Measurements from ENCODE around the gene RPGRIP1.
"Not testable (repeated sequence)": the region's sequence is repeated elsewhere in the genome, so short reads cannot be mapped to it uniquely, and the experiment has no call there.

RPGRIP1 gene

DNA sequence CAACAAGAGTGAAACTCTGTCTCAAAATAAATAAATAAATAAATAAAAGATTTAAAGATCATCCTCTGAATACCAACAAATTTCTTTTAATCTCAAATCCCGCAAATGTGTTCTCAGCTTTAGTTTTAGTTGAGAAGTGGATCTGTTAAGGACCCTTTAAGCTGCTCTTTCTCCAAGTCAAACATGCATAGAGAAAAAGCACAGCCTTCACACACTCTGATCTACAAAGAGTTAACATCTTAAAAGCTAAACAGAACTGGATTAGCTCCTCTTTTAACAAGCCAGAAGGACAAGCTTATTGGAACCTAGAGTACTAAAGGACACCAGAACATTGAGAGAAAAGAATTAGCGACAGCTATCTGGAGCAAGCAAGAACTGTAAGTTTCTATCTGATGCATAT lies at the start of gene RPGRIP1:
Gene RPGRIP1, plus strand, starts transcription at position 301 of the 400 bp plus-strand sequence. CDS start 7,894 bp downstream, outside the sequence.
- no peak for DNase-seq

DNA sequence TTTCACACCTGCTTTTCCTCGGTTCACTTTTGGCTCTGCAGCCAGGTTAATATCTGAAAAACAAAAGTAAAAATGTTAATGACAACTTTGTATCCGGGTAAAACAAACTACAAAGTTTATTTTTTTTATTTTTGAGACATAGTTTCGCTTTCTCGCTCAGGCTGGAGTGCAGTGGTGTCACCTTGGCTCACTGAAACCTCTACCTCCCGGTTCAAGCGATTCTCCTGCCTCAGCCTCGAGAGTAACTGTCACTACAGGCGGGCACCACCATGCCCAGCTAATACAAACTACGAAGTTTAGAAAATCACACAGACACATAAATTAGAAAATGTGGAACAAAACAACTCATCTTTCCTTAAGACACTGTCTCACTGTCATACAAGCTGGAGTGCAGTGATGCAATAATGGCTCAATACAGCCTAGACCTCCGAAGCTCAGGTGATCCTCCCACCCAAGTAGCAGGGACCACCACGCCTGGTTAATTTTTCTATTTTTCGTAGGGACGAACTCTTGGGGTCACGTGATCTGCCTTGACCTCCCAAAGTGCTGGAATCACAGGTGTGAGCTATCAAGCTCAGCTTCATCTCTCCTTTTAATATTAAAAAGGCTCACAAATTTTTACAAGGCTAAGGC lies 48.7 kb upstream of the RPGRIP1 start:
- no peak for DNase-seq

DNA sequence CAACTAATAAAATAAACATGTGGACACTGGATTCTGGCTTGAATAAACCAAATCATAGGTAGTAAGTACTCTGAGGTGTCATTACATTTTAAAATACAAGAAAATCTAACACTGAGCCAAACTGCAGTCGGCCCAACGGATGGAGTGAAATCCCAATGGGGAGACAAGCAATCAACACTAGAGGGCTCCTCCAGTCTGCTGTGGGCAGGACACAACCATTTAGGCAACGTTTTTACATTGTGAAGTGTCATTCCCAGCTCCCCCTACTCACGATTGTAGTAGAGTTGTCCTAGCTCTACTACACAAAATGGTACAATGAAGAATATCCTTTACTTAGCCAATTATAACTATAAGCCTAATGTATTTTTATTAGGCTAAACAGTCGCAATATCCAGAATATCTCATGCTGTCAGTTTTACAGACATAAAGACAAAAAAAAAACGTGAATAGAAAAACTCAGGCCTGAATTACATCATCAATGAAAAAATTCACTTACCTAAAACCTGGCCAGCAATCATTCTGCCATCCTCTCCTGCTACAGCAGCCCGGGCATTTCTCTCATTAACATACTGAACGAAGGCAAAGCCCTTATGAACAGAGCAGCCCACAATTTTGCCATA lies 46.3 kb upstream of the RPGRIP1 start:
- DNase-seq: no peak

DNA sequence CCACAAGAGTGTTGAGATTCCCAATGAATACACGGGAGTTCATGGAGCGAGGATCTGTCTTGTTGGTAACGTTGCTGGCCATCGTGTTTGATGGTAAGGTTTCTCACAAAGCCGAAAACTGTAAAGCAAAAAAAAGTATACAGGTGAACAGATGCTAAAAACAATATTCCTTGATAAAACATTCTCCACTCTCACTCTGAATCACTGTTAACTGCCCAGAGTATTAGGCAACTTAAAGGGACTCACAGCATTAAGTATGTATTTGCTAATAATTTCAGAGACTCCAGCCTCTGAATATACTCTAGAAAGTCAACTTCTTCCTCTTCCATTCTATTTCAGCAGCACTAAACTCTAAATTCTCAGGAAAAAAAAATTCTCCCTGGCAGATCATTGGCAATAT lies 45.8 kb upstream of the RPGRIP1 start:
- DNase-seq: no peak

DNA sequence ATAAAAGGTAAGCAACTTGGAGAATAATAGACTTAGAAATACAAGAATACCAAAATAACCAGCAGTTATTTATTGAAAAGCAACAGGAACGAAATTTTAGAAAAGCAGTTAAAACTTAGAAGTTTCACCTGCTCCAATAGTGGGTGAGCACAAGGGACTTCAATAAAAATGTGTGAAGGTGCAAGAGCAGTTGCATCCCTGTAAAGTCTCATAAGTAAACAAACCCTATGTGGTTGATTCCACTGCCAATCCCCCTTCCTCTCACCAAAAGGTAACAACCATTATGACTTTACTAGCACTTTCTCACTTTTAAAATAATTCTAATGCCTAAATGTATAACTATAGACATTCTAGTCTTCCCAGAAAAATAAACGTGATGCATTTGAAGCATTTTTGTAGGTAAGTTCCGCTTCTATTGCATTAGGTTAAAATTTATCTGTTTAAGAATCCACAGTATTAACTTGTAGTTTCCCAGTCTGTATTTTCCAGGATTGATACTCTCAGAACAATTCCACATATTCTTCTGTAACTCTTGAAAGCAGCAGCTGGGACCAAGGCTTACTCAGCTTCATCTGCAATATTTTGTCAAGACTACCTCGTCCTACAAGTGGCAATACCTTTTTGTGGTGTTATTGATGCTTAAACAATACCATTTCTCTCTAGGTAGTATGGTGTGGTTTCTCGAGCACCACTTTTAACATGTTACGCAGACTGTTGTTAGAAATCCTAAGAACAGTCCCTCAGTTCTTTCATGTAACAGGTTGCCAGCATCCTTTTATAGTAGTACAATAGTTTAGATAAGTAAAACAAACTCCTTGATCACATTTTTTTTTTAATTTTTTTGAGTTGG lies 42.7 kb upstream of the RPGRIP1 start:
- DNase-seq: no peak

DNA sequence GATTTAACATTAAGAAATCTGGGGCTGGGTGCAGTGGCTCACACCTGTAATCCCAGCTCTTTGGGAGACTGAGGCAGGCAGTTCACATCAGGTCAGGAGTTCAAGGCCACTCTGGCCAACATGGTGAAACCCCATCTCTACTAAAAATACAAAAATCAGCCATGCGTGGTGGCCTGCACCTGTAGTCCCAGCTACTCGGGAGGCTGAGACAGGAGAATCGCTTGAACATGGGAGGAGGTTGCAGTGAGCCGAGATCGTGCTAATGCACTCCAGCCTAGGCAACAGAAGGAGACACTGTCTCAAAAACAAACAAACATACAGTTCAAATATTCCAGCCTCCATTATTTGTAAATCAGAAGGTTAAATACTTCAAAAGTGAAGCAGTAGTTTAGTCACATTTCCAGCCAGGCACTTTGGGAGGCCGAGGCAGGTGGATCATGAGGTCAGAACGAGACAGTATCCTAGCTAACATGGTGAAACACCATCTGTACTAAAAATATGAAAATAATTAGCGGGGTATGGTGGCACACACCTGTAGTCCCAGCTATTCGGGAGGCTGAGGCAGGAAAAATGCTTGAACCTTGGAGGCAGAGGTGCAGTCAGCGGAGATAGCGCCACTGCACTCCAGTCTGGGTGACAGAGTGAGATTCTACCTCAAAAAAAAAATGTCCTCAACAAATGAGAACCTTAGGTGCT lies 40.9 kb upstream of the RPGRIP1 start:
- DNase-seq: no peak

DNA sequence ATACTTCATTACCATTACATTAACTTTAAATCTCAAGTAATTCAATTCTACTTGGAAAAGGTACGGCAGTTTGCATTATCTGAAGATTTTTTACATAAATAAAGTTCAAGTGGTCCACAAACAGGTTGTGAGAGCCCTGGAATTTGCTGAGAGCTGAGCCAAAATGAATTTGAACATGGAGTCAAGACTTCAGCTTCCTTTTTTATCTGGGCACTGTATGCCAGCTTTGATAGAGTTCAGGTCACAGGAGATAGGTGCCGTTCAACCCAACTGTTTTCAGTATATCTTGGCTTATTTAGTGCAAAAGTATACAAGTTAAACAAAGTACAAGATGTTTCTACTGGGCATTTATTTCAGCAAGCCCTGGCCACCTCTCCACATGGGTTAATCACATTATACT lies 39.5 kb upstream of the RPGRIP1 start:
- no peak for DNase-seq

DNA sequence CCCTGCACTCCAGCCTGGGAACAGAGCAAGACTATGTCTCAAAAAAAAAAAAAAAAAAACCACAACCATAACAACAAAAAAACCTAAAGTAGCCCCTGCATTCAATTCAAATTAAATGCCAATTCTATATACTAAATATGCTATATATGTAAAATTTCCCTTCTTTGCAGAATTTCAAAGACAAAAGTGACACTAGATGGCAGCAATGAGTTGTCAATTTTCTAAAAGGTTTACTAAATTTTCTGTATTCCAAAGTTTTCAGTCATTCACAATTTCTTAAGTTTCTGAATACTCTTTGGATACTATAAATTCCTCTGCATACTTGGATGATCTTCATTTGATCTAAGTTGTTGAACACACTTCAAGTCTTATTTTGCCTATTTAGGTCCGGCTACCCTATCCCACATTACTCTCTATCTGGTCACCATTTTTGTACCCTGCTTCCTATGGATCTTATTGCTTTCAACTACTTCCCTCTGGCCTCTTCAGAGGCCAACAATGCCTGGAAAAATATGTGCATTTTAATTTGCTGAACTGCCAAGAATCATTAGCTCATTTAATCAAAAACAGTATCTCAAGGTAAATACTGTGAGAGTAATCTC lies 38.6 kb upstream of the RPGRIP1 start:
- no peak for DNase-seq

DNA sequence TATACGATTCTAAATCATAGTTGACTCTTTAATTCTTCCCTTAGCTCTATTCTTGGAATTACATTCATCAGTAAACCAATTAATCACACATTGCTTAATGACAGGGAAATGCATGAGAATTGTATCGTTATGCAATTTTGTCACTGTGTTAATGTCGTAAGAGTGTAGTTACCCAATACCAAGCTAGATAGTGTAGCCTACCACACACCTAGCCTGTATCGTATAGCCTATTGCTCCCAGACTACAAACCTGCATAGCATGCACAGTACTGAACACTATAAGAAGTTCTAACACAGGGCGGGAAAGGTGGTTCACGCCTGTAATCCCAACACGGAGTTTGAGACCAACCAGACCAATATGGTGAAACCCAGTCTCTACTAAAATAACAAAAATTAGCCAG lies 35.3 kb upstream of the RPGRIP1 start:
- no peak for DNase-seq

DNA sequence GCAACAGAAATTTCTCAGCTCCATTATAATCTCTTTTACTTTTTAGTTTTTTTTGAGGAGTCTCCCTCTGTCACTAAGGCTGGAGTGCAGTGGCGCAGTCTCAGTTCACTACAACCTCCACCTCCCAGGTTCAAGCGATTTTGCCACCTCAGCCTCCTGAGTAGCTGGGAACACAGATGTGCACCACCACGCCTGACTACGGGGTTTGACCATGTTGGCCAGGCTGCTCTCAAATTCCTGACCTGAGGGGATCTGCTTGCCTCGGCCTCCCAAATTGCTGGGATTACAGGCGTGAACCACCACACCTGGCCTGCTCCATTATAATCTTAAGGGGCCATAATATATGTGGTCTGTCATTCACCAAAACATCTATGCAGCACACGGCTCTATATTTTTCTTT lies 34.1 kb upstream of the RPGRIP1 start:
- DNase-seq: no peak

DNA sequence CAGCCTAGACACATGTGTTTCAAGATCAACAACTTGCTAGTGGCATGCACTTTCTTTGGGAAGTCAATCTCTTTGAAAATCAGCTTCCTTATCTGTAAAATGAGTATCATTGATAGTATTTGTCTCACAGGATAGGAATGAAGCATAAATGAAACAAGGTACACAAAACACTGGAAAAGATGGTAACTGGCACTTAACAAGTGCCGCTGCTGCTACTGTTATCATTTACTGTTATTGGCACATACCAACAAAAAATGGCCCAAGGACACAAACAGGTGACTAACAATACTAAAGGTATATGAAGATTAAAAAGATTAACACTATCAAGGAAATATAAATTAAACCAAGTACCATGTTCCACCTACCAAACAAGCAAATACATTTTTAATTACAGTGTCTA lies 31.5 kb upstream of the RPGRIP1 start:
- no peak for DNase-seq

DNA sequence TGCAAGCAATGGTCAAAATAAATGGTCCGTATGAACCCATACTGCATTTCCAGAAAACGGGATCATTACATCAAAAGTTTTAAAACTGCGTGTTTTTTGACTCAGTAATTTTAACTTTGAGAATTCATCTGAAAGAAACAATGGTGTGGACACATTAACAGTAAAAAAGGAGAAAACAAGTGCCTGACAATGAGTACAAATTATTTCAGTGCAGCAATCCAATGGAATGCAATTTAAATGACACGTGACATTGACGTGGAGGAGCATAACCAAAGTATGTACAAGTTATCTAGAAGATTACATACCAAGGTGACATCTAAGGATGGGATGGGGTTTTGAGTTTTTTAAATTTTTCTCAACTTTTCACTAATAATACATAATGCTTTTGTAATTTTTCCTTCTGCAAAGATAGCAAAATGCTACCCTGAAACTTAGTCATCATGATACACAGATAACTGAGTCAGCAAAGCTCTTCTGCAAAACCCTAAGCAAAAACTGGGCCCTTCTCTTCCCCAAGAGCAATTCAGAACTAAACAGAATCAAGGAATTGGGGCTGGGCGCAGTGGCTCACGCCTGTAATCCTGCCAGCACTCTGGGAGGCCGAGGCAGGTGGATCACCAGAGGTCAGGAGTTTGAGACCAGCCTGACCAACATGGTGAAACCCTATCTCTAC lies 31.0 kb upstream of the RPGRIP1 start:
- no peak for DNase-seq

DNA sequence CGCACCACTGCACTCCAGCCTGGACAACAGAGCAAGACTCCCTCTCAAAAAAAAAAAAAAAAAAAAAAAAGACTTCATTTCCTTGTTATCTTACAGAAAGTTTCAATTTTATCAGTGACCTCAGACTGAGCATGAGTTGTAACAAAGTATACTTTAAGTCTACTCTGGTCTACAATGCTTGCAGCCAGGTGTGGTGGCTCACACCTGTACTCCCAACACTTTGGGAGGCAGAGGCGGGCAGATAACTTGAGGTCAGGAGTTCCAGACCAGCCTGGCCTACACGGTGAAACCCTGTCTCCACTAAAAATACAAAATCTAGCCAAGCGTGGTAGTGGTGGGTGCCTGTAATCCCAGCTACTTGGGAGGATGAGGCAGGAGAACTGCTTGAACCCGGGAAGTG lies 28.7 kb upstream of the RPGRIP1 start:
- no peak for DNase-seq

DNA sequence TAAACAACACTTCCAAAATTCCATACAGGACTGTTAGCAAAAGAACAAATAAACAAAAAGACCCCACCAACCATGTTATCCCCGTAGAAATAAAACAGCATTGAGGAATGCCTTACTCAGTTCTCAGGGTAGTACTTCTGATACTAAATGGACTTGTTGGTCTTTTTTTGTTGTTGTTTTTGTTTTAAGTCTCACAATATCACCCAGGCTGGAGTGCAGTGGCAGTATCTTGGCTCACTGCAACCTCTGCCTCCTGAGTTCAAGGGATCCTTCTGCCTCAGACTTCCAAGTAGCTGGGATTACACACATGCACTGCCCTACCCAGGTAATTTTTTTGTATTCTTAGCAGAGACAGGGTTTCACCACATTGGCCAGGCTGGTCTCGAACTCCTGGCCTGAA lies 27.7 kb upstream of the RPGRIP1 start:
- DNase-seq: no peak

DNA sequence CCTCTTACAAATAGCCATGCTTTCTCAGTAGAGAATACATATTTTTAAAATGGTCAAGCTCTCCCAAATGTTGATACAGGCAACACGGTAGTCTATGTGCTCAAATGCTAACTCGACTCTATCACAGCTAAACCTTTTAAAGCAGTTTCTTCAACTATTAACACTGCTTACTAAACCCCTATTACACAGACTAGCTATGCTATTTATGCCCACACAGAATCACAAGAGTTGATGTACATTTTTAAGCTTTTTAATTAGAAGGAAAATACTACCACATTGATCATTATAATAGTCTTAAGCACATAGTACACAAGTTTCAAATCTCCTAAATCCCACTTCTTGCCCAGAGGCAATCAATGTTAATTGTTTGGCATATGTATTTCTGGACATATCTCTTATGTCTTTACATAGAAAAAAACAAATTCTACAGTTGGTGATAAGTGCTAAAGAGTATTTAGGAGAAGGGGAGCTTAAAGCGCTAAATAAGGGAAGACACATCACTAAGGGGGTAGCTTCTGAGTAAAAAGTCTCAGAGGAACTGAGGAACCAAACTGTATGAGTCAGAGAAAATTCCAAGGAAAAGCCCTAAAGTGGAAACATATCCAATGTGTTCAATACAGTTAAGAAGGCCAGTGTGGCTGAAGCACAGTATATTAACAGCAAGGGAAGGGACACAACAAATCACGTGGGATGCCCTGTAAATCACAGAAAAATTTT lies 24.3 kb upstream of the RPGRIP1 start:
- no peak for DNase-seq

DNA sequence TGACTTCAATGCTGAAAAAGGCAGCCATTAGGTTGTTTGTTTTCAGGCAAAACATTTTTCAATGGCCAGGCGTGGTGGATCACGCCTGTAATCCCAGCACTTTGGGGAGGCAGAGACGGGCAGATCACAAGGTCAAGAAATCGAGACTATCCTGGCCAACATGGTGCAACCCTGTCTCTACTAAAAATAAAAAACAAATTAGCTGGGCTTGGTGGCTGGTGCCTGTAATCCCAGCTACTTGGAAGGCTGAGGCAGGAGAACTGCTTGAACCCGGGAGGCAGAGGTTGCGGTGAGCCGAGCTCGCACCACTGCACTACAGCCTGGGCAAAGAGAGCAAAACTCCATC lies 23.8 kb upstream of the RPGRIP1 start:
- not testable (repeated sequence) for DNase-seq

DNA sequence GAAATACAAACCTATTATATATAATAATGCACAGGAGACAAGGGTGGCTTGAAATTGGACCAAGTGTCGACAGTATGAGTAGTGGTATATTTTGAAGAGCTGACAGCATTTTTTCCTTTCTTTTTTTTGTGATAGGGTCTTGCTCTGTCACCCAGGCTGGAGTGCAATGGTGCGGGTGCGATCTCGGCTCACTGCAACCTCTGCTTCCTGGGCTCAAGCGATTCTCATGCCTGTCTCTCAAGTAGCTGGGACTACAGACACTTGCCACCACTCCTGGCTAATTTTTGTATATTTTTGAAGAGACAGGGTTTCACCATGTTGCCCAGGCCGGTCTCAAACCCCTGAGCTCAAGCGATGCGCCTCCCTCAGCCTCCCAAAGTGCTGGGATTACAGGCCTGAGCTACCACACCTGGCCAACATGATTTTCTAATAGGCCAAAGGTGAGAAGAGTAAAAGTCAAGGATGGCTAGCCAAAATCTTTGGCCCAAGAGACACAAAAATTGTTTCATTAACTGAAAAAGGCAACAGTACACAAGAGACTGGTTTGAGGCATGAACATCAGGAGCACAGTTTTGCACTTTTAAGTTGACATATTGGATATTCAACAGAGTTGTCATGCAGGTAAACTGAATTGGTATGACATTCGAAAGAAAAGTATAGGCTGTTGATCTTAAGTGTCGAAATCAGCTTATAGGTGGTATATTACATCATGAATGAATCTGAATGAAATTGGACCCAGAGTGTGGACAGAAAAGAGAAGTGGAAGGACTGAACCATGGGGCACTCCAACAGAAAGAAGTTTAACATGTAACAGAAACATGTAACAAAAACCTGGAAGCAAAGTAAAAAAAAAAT lies 23.1 kb upstream of the RPGRIP1 start:
- DNase-seq: no peak

DNA sequence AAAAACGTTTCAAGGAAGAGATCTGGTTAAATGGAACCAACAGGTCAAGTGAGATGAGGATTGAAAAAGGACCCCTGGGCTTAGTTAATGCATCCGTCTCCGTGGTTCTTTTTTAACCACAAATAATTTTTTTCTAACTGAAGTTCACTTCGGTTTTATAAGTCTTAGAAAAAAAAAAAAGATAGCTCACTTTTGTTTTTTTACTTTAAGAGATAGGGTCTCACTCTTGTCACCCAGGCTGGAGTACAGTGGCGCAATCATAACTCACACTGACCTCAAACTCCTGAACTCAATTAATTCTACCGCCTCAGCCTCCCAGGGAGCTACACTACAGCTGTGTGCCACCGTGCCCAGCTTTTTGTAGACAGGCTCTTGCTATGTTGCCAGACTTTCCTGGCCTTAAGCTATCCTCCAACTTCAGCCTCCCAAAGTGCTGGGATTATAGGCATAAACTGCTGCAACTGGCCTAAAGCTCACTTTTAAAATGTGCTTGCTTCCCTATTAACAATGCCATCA lies 22.4 kb upstream of the RPGRIP1 start:
- no peak for DNase-seq

DNA sequence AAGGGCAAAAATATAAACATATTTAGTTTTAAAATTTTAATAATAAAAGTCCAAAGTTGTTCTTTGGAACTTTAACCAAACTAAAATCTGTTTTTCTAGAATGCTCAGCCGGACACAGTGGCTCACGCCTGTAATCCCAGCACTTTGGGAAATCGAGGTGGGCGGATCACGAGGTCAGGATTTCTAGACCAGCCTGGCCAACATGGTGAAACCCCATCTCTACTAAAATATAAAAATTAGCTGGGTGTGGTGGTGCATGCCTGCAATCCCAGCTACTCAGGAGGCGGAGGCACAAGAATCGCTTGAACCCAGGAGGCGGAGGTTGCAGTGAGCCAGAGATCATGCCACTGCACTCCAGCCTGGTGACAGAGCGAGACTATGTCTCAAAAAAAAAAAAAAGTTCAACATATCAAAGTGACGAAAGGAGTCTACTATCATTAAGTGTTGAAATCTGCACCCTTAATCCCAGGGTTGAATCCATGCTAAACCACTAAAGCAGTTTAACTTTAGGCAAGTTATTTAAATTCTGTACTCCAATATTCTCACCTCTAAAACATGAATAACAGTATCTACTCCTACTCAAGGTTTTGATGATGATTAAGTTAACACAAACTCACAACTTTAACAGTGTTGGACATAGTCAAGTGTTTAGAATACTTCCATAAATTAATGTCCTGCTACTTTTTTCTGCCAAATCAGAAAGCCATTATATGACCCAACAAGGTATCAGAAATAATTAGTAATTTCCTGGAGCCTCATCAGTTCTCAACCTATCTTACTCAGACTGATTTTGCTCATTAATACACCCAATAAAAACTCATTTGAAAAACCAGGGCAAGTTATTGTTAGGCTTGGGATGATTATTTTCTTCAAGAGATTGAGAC lies 21.6 kb upstream of the RPGRIP1 start:
- no peak for DNase-seq
